Liver (tissue), 9 donors: ENCODE measurements around the gene FXYD2. TPM values are rescaled to one million over a fixed set of nuclear protein-coding genes. Genes with fewer than 3 reads are reported as not detected.

Source experiments
- DNase-seq: peaks from one replicate; pipeline ENCODE4 v3.0.0-alpha.2; 2017; ENCODE audit warnings: low spot score
- H3K27ac ChIP-seq, 2 donors: one replicate each; pipeline ENCODE4 v1.7.0; 2013; ENCODE audit warnings: inconsistent platforms in 2 of 2, low read length in 2 of 2, control low read depth in 1 of 2, low read depth in 1 of 2, mild to moderate bottlenecking in 1 of 2
- H3K27me3 ChIP-seq, 4 donors: one replicate each; pipeline versions ENCODE4 v1.6.1 to v1.7.0; 2013; ENCODE audit warnings: low read length in 3 of 4, inconsistent platforms in 1 of 4, mild to moderate bottlenecking in 1 of 4, moderate library complexity in 1 of 4; ENCODE audit not compliant: control insufficient read depth in 4 of 4, insufficient read depth in 4 of 4
- H3K36me3 ChIP-seq, 4 donors: one replicate each; pipeline versions ENCODE4 v1.6.1 to v1.7.0; 2013; ENCODE audit warnings: low read length in 3 of 4, mild to moderate bottlenecking in 3 of 4, low read depth in 1 of 4, moderate library complexity in 1 of 4; ENCODE audit not compliant: control insufficient read depth in 4 of 4, insufficient read depth in 3 of 4
- H3K4me1 ChIP-seq, 4 donors: one replicate each; pipeline versions ENCODE4 v1.6.1 to v1.7.0; 2013; ENCODE audit warnings: low read length in 3 of 4, mild to moderate bottlenecking in 3 of 4, moderate library complexity in 1 of 4; ENCODE audit not compliant: control insufficient read depth in 4 of 4, insufficient read depth in 4 of 4
- H3K4me3 ChIP-seq, 3 donors: one replicate each; pipeline versions ENCODE4 v1.6.1 to v1.7.0; 2013; ENCODE audit warnings: low read length in 3 of 3, control low read depth in 1 of 3, low read depth in 1 of 3, mild to moderate bottlenecking in 1 of 3
- H3K9ac ChIP-seq, 2 donors: one replicate each; pipeline ENCODE4 v1.7.0; 2013; ENCODE audit warnings: low read length in 2 of 2, mild to moderate bottlenecking in 2 of 2, moderate library complexity in 2 of 2, control low read depth in 1 of 2, low read depth in 1 of 2
- H3K9me3 ChIP-seq, 4 donors: one replicate each; pipeline versions ENCODE4 v1.6.1 to v1.7.0; 2013; ENCODE audit warnings: low read length in 3 of 4; ENCODE audit not compliant: control insufficient read depth in 4 of 4
- ATF3 ChIP-seq: IDR thresholded peaks from 2 replicates; pipeline ENCODE4 v1.6.1; 2016; ENCODE audit warnings: antibody characterized with exemption
- CTCF ChIP-seq: fragments of 150-350 bp; IDR thresholded peaks from 2 replicates; pipeline ENCODE4 v1.5.1; 2017; ENCODE audit warnings: improper control_type of control experiment, low read depth, low read length; ENCODE audit not compliant: missing input control
- FOXA1 ChIP-seq: IDR thresholded peaks from 2 replicates; pipeline ENCODE4 v1.6.1; 2016; ENCODE audit warnings: antibody characterized with exemption
- HNF4A ChIP-seq, 2 donors: conservative IDR thresholded peaks; 2 replicates each; pipeline ENCODE4 v1.6.1; 2016; ENCODE audit warnings: antibody characterized with exemption in 2 of 2, mild to moderate bottlenecking in 2 of 2
- HNF4G ChIP-seq: IDR thresholded peaks from 2 replicates; pipeline ENCODE4 v1.6.1; 2016; ENCODE audit warnings: antibody characterized with exemption
- NR2F2 ChIP-seq: IDR thresholded peaks from 2 replicates; pipeline ENCODE4 v1.6.1; 2016; ENCODE audit warnings: antibody characterized with exemption
- RAD21 ChIP-seq, 2 donors: IDR thresholded peaks; 2 replicates each; pipeline ENCODE4 v1.6.1; 2016; ENCODE audit warnings: antibody characterized with exemption in 2 of 2, mild to moderate bottlenecking in 2 of 2
- SP1 ChIP-seq: IDR thresholded peaks from 2 replicates; pipeline ENCODE4 v1.6.1; 2018; ENCODE audit warnings: antibody characterized with exemption, mild to moderate bottlenecking
- TAF1 ChIP-seq: conservative IDR thresholded peaks from 2 replicates; pipeline ENCODE4 v1.6.1; 2016; ENCODE audit warnings: antibody characterized with exemption, mild to moderate bottlenecking
- YY1 ChIP-seq: IDR thresholded peaks from 2 replicates; pipeline ENCODE4 v1.6.1; 2016; ENCODE audit warnings: antibody characterized with exemption, mild to moderate bottlenecking
- ZBTB33 ChIP-seq: IDR thresholded peaks from 2 replicates; pipeline ENCODE4 v1.6.1; 2016; ENCODE audit warnings: antibody characterized with exemption
- WGBS: extraction: QIAGEN DNeasy Blood & Tissue Kit; methylation state at CpG from one replicate; pipeline ENCODE4 v1.1.7; 2013; 5-methylcytosine and 5-hydroxymethylcytosine counted together
- polyA plus RNA-seq, 2 donors: library from polyadenylated mRNA; stranded (reverse) in 1 of 2; unstranded in 1 of 2; fragments of 200-250 nt in 1 of 2; fragments of >200 nt in 1 of 2; fragmentation: Nextera tagmentation in 1 of 2; extraction: Ambion mirVana in 1 of 2; gene quantifications; one replicate each; pipeline versions ENCODE4 v1.2.1 to v1.2.3, GENCODE V29; 2013 to 2015
- total RNA-seq, 2 donors: library from RNA; depleted of rRNA; stranded (reverse); fragments of >200 nt; gene quantifications; one replicate each; pipeline ENCODE4 v1.2.3, GENCODE V29; 2014
- donor health status: healthy.
- donor health status: healthy.
- donor health status: healthy.
- donor health status: healthy.
- donor health status: healthy.

FXYD2 gene
- total and polyA plus RNA-seq, 4 donors: 20.2 to 105 (median 41.8) TPM

- Histone ChIP-seq H3K27me3 (no peaks in the 10 kb centered on the region), H3K9ac (no peak overlapping the region), H3K9me3 (no peaks in the 10 kb centered on the region), H3K4me1 (no peaks in the 10 kb centered on the region), H3K36me3 (no peaks in the 10 kb centered on the region), H3K27ac (no peak overlapping the region), H3K4me3 (no peak overlapping the region)
- 82% methylated on average over 5 of the region's 5 CpGs for WGBS
- no peak for DNase-seq
- TF ChIP-seq HNF4A (conservative IDR thresholded peaks at IDR 0.05): no peak
These were observed 17.7 kb downstream of the FXYD2 start for GRCh38 chr11:117806846-117807245.

GRCh38 chr11:117805045-117805444 is 19.5 kb downstream of the FXYD2 start:
- H3K9ac ChIP-seq: no peak overlapping the region
- H3K4me1 ChIP-seq: no peaks in the 10 kb centered on the region
- 54% methylated on average over 1 of the region's 1 CpG for WGBS
- no peak for DNase-seq
- H3K27me3 ChIP-seq: peaks cover 0 to 4% (median 2%) of the 10 kb centered on the region in 4 donors
- no peak overlapping the region for H3K27ac ChIP-seq
- TF ChIP-seq HNF4A (conservative IDR thresholded peaks at IDR 0.05) (no peak), FOXA1 (no peak), NR2F2 (no peak), TAF1 (no peak)
- no peaks in the 10 kb centered on the region for H3K9me3 ChIP-seq
- H3K36me3 ChIP-seq: no peaks in the 10 kb centered on the region
- H3K4me3 ChIP-seq: no peak overlapping the region

- no peak for TF ChIP-seq NR2F2
- no peak overlapping the region for H3K27ac ChIP-seq
- WGBS: 92% methylated on average over 8 of the region's 8 CpGs
These were observed 20.6 kb downstream of the FXYD2 start for GRCh38 chr11:117803896-117804295.

GRCh38 chr11:117799634-117800033 is 24.9 kb downstream of the FXYD2 start:
- TF ChIP-seq CTCF: no peak
- TF ChIP-seq HNF4G: no peak
- TF ChIP-seq TAF1: no peak
- no peak for TF ChIP-seq YY1
- TF ChIP-seq NR2F2: no peak
- no peak for TF ChIP-seq RAD21 (IDR thresholded peaks at IDR 0.05)
- no peak for TF ChIP-seq SP1
- TF ChIP-seq HNF4A (conservative IDR thresholded peaks at IDR 0.05): no peak
- TF ChIP-seq ZBTB33: no peak
- TF ChIP-seq ATF3: no peak
- Histone ChIP-seq H3K36me3 (no peaks in the 10 kb centered on the region), H3K27me3 (peaks cover 0 to 8% (median 4%) of the 10 kb centered on the region in 4 donors), H3K27ac (no peak overlapping the region), H3K9me3 (no peaks in the 10 kb centered on the region), H3K4me3 (no peak overlapping the region), H3K4me1 (peaks cover 2 to 16% (median 6%) of the 10 kb centered on the region in 4 donors), H3K9ac (no peak overlapping the region)
- WGBS: 48% methylated on average over 5 of the region's 5 CpGs
- no peak for DNase-seq

More at GRCh38 chr11:117803896-117804295, 20.6 kb downstream of the FXYD2 start:
- Histone ChIP-seq H3K27me3 (peaks cover 0 to 5% (median 2%) of the 10 kb centered on the region in 4 donors), H3K4me1 (no peaks in the 10 kb centered on the region), H3K9me3 (no peaks in the 10 kb centered on the region), H3K36me3 (no peaks in the 10 kb centered on the region), H3K4me3 (no peak overlapping the region), H3K9ac (no peak overlapping the region)
- no peak for DNase-seq
